H9 (cell line): ENCODE data around the gene SIAH2. TPM values are rescaled to one million over a fixed set of nuclear protein-coding genes. Genes with fewer than 3 reads are reported as not detected.

Experiments
- DNase-seq: peaks from one replicate; pipeline ENCODE4 v3.0.0-alpha.2; 2017
- H2AFZ ChIP-seq: one replicate; pipeline ENCODE4 v1.6.1; 2013; ENCODE audit warnings: mild to moderate bottlenecking, low read length, control low read depth, moderate library complexity
- H2AK5ac ChIP-seq: 2 replicates; pipeline ENCODE4 v1.6.1; 2013; ENCODE audit warnings: low read length, control low read depth, mixed read lengths; ENCODE audit not compliant: insufficient read length
- H2BK120ac ChIP-seq: one replicate; pipeline ENCODE4 v1.6.1; 2013; ENCODE audit warnings: low read depth, mild to moderate bottlenecking, low read length, control low read depth, inconsistent platforms; ENCODE audit not compliant: poor library complexity, severe bottlenecking
- H2BK12ac ChIP-seq: 2 replicates; pipeline ENCODE4 v1.6.1; 2013; ENCODE audit warnings: low read length, control low read depth, mixed read lengths, low read depth; ENCODE audit not compliant: insufficient read length
- H2BK15ac ChIP-seq: 2 replicates; pipeline ENCODE4 v1.6.1; 2013; ENCODE audit warnings: low read depth, low read length, control low read depth
- H2BK20ac ChIP-seq: one replicate; pipeline ENCODE4 v1.6.1; 2013; ENCODE audit warnings: low read depth, mild to moderate bottlenecking, low read length, control low read depth, inconsistent platforms; ENCODE audit not compliant: poor library complexity, severe bottlenecking
- H2BK5ac ChIP-seq: 2 replicates; pipeline ENCODE4 v1.6.1; 2013; ENCODE audit warnings: low read length, control low read depth, mixed read lengths; ENCODE audit not compliant: insufficient read length
- H3K14ac ChIP-seq: 2 replicates; pipeline ENCODE4 v1.6.1; 2013; ENCODE audit warnings: low read length, control low read depth; ENCODE audit not compliant: insufficient read depth
- H3K18ac ChIP-seq: 2 replicates; pipeline ENCODE4 v1.6.1; 2013; ENCODE audit warnings: low read depth, mild to moderate bottlenecking, mixed read lengths, low read length, control low read depth; ENCODE audit not compliant: insufficient read length
- H3K23ac ChIP-seq: 2 replicates; pipeline ENCODE4 v1.6.1; 2013; ENCODE audit warnings: low read length, control low read depth, mixed read lengths, low read depth; ENCODE audit not compliant: insufficient read length
- H3K23me2 ChIP-seq: 2 replicates; pipeline ENCODE4 v1.6.1; 2013; ENCODE audit warnings: low read depth, mild to moderate bottlenecking, mixed read lengths, low read length, control low read depth; ENCODE audit not compliant: insufficient read length, poor library complexity, severe bottlenecking
- H3K27ac ChIP-seq: 2 replicates; pipeline ENCODE4 v1.5.1; 2013; ENCODE audit warnings: low read length, control low read depth, mixed read lengths, low read depth; ENCODE audit not compliant: insufficient read length
- H3K27me3 ChIP-seq: 2 replicates; pipeline ENCODE4 v1.6.1; 2013; ENCODE audit warnings: low read length, control low read depth, inconsistent platforms; ENCODE audit not compliant: insufficient read depth
- H3K4ac ChIP-seq: 2 replicates; pipeline ENCODE4 v1.6.1; 2013; ENCODE audit warnings: low read depth, mild to moderate bottlenecking, control low read depth, inconsistent platforms, low read length, moderate library complexity
- H3K4me1 ChIP-seq: 2 replicates; pipeline ENCODE4 v1.6.1; 2013; ENCODE audit warnings: low read length, control low read depth, inconsistent platforms; ENCODE audit not compliant: insufficient read depth
- H3K4me2 ChIP-seq: 2 replicates; pipeline ENCODE4 v1.6.1; 2013; ENCODE audit warnings: low read length, control low read depth, mixed read lengths; ENCODE audit not compliant: insufficient read length, insufficient read depth
- H3K56ac ChIP-seq: 2 replicates; pipeline ENCODE4 v1.6.1; 2013; ENCODE audit warnings: low read depth, mild to moderate bottlenecking, mixed read lengths, low read length, control low read depth; ENCODE audit not compliant: insufficient read length
- H3K79me1 ChIP-seq: 2 replicates; pipeline ENCODE4 v1.6.1; 2013; ENCODE audit warnings: low read depth, mild to moderate bottlenecking, moderate library complexity, low read length, control low read depth, inconsistent platforms; ENCODE audit not compliant: insufficient read depth, poor library complexity, severe bottlenecking
- H3K79me2 ChIP-seq: 2 replicates; pipeline ENCODE4 v1.6.1; 2013; ENCODE audit warnings: low read length, control low read depth, inconsistent platforms; ENCODE audit not compliant: insufficient read depth
- H3K9ac ChIP-seq: 2 replicates; pipeline ENCODE4 v1.6.1; 2013; ENCODE audit warnings: low read length, control low read depth, mixed read lengths; ENCODE audit not compliant: insufficient read length; ENCODE audit errors: extremely low read depth
- H3K9me3 ChIP-seq: one replicate; pipeline ENCODE4 v1.6.1; 2013; ENCODE audit warnings: low read depth, low read length, inconsistent platforms; ENCODE audit not compliant: control insufficient read depth
- H3T11ph ChIP-seq: one replicate; pipeline ENCODE4 v1.6.1; 2013; ENCODE audit warnings: mild to moderate bottlenecking, low read length, control low read depth, inconsistent platforms
- H4K20me1 ChIP-seq: one replicate; pipeline ENCODE4 v1.6.1; 2013; ENCODE audit not compliant: control insufficient read depth, insufficient read length, insufficient read depth
- H4K5ac ChIP-seq: 2 replicates; pipeline ENCODE4 v1.6.1; 2013; ENCODE audit warnings: low read depth, mild to moderate bottlenecking, mixed read lengths, low read length, control low read depth; ENCODE audit not compliant: insufficient read length
- H4K8ac ChIP-seq: replicated peaks from 2 replicates; pipeline ENCODE4 v1.6.1; 2013; ENCODE audit warnings: low read length, control low read depth, mixed read lengths, low read depth; ENCODE audit not compliant: insufficient read length
- H4K91ac ChIP-seq: 2 replicates; pipeline ENCODE4 v1.6.1; 2013; ENCODE audit warnings: low read depth, mild to moderate bottlenecking, moderate library complexity, mixed read lengths, low read length, control low read depth; ENCODE audit not compliant: insufficient read length
- H3K27ac Mint-ChIP-seq, 3 experiments: 2 replicates in 2 of 3; 3 replicates in 1 of 3; pipeline ENCODE4 v1.8.0; 2020 to 2021; ENCODE audit warnings: mixed read lengths in 3 of 3, mild to moderate bottlenecking in 1 of 3, moderate library complexity in 1 of 3
- H3K27me3 Mint-ChIP-seq: 2 replicates; pipeline ENCODE4 v1.8.0; 2021; ENCODE audit warnings: low read depth, mild to moderate bottlenecking, moderate library complexity, mixed read lengths
- H3K36me3 Mint-ChIP-seq, 3 experiments: 2 replicates in 2 of 3; 3 replicates in 1 of 3; pipeline ENCODE4 v1.8.0; 2020 to 2021; ENCODE audit warnings: low read depth in 3 of 3, mixed read lengths in 3 of 3; ENCODE audit not compliant: insufficient read depth in 1 of 3
- H3K4me1 Mint-ChIP-seq, 2 experiments: 2 replicates each; pipeline ENCODE4 v1.8.0; 2020; ENCODE audit warnings: mixed read lengths in 2 of 2
- H3K4me3 Mint-ChIP-seq, 2 experiments: 2 replicates in 1 of 2; 3 replicates in 1 of 2; pipeline ENCODE4 v1.8.0; 2020 to 2021; ENCODE audit warnings: mild to moderate bottlenecking in 2 of 2, mixed read lengths in 2 of 2, moderate library complexity in 1 of 2
- H3K9me3 Mint-ChIP-seq, 2 experiments: 2 replicates in 1 of 2; 3 replicates in 1 of 2; pipeline ENCODE4 v1.8.0; 2020; ENCODE audit warnings: mild to moderate bottlenecking in 2 of 2, mixed read lengths in 2 of 2, moderate library complexity in 1 of 2
- CTCF ChIP-seq: fragments of 200-600 bp; sonication (generic); conservative IDR thresholded peaks from 3 replicates; pipeline ENCODE4 v1.8.0; 2021; ENCODE audit warnings: antibody characterized with exemption, mild to moderate bottlenecking
- WGBS: extraction: QIAGEN DNeasy Blood & Tissue Kit; methylation state at CpG from one replicate; pipeline ENCODE4 v1.1.7; 2013; ENCODE audit warnings: missing lambda C conversion rate, low lambda C conversion rate, mixed read lengths; ENCODE audit not compliant: insufficient read length; ENCODE audit errors: extremely low coverage; 5-methylcytosine and 5-hydroxymethylcytosine counted together
- total RNA-seq: library from RNA; stranded (reverse); gene quantifications from 2 replicates; pipeline ENCODE4 v1.2.1, GENCODE V29; 2021

SIAH2 gene
- total RNA-seq, 1 experiment from 2014 or later: 17.4 TPM

- Histone ChIP-seq H3K14ac (no peak overlapping the region), H3K4me2 (no peak overlapping the region), H3K23ac (no peak overlapping the region), H3K18ac (no peak overlapping the region), H3K9ac (no peak overlapping the region), H2AFZ (no peak overlapping the region), H4K20me1 (no peaks in the 10 kb centered on the region), H2BK5ac (no peak overlapping the region), H3K9me3 (no peaks in the 10 kb centered on the region), H2BK12ac (no peak overlapping the region), H3K4me1 (peaks cover 8% of the 10 kb centered on the region), H3K27ac (no peak overlapping the region), H3K79me1 (no peaks in the 10 kb centered on the region), H2BK15ac (no peak overlapping the region), H3K4ac (no peak overlapping the region), H3K79me2 (0 out of 2 replicates have a peak, but pooled peaks cover 4% of the 10 kb centered on the region), H3T11ph (no peak overlapping the region), H3K56ac (no peak overlapping the region), H3K23me2 (no peaks in the 10 kb centered on the region), H2BK20ac (no peak overlapping the region), H2BK120ac (no peak overlapping the region), H3K27me3 (no peaks in the 10 kb centered on the region), H4K8ac (no peak overlapping the region), H4K91ac (no peak overlapping the region), H2AK5ac (no peak overlapping the region), H4K5ac (no peak overlapping the region)
- Mint-ChIP-seq H3K36me3 (peaks cover 0 to 2% (median 2%) of the 10 kb centered on the region in 3 experiments; a peak in 3 of 7 replicates), H3K27me3 (no peaks in the 10 kb centered on the region), H3K4me3 (no peak overlapping the region), H3K27ac (no peak overlapping the region), H3K4me1 (peaks cover 25 to 35% of the 10 kb centered on the region in 2 experiments), H3K9me3 (no peaks in the 10 kb centered on the region)
- TF ChIP-seq CTCF: no peak
- no CpG with 5 or more reads among the region's 3 CpGs for WGBS
- no peak for DNase-seq
These were observed 7.1 kb downstream of the SIAH2 start for GRCh38 chr3:150755902-150756301.
